Measurements from ENCODE around the gene MISP3. TPM values are rescaled to one million over a fixed set of nuclear protein-coding genes. Genes with fewer than 3 reads are reported as not detected.
A peak's percentile ranks its signal among the peaks of the same experiment; 100 is the strongest.

MISP3 gene
- total and polyA plus RNA-seq, 11 donors, result 3.5 to 28.7 (median 5.7) TPM

GRCh38 chr19:14081797-14082674 lies 9.4 kb downstream of the MISP3 start:
- Histone ChIP-seq H3K4me3 (peak overlapping the region; percentile 27 to 95 (median 72)), H3K27ac (peak overlapping the region; percentile 81 to 97 (median 92)), H3K27me3 (no peaks in the 10 kb centered on the region), H3K36me3 (peaks cover 0 to 5% (median 0%) of the 10 kb centered on the region in 9 donors), H3K9me3 (no peaks in the 10 kb centered on the region), H3K4me1 (peaks cover 4 to 31% (median 17%) of the 10 kb centered on the region in 12 donors)
- 16 to 22% (median 20%) methylated on average over 23 to 24 of the region's 24 CpGs for WGBS, 4 donors
- peak in 1 of 4 donors; percentile 40 for ATAC-seq
- DNase-seq, result peak in 3 of 5 donors; percentile 55 to 76 (median 56)
- intact Hi-C loops (cut with DNase I), result loop anchor here in 3 of 10 donors (5.0 to 10.0 kb wide), 2 partner anchors 35 to 307 kb away; partner anchors contain the start of genes PRKACA (in 3 of the 3) and C19orf53 (in 1 of the 3)
- TF ChIP-seq POLR2A (IDR thresholded peaks at IDR 0.05) (no peak), CTCF (IDR thresholded peaks at IDR 0.05) (no peak)

DNA sequence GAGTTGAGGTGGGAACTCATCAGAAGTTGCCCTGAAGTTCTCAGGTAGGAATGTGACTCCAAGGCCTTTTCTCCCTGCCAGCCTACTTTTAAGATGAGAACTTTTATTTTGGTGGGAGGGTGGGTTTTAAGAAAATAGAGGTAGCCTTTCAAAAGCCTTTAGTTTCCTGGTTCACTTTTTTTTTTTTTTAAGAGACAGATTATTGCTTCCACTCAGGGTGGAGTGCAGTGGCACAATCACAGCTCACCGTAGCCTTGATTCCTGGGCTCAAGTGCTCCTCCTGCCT lies 10.0 kb downstream of the MISP3 start:
- peaks cover 4 to 31% (median 17%) of the 10 kb centered on the region in 12 donors for H3K4me1 ChIP-seq
- ATAC-seq, result no peak
- peak overlapping the region in 6 of 12 donors; percentile 81 to 96 (median 92) for H3K27ac ChIP-seq

GRCh38 chr19:14085309-14085995 lies 12.9 kb downstream of the MISP3 start, which contains the start of gene C19orf67:
Gene C19orf67 (minus strand): TSS chr19:14085783. CDS start chr19:14085627, 156 bp downstream.
- ATAC-seq, result no peak
- peaks cover 4 to 24% (median 18%) of the 10 kb centered on the region in 12 donors for H3K4me1 ChIP-seq

More for the DNA sequence above, 10.0 kb downstream of the MISP3 start:
- no peak for DNase-seq
- Histone ChIP-seq H3K4me3 (peak overlapping the region in 7 of 12 donors; percentile 61 to 95 (median 73)), H3K27me3 (no peaks in the 10 kb centered on the region), H3K36me3 (peaks cover 0 to 9% (median 3%) of the 10 kb centered on the region in 9 donors), H3K9me3 (no peaks in the 10 kb centered on the region)
- WGBS, 4 donors, result 0 to 81% (median 70%) methylated on average over 1 of the region's 1 CpG
- intact Hi-C loops (cut with DNase I), result loop anchor here in 3 of 10 donors (5.0 to 10.0 kb wide), 2 partner anchors 35 to 308 kb away; partner anchors contain the start of genes PRKACA (in 3 of the 3) and C19orf53 (in 1 of the 3)
- no peak for TF ChIP-seq CTCF (IDR thresholded peaks at IDR 0.05)
- TF ChIP-seq POLR2A (IDR thresholded peaks at IDR 0.05), result no peak

More at GRCh38 chr19:14085309-14085995, 12.9 kb downstream of the MISP3 start, which contains the start of gene C19orf67:
- Histone ChIP-seq H3K4me3 (no peak within 1 kb of the TSS), H3K9me3 (no peaks in the 10 kb centered on the region), H3K27ac (no peak within 1 kb of the TSS), H3K27me3 (no peaks in the 10 kb centered on the region), H3K36me3 (peaks cover 0 to 24% (median 18%) of the 10 kb centered on the region in 9 donors)
- no peak for TF ChIP-seq POLR2A (IDR thresholded peaks at IDR 0.05)
- no peak for TF ChIP-seq CTCF (IDR thresholded peaks at IDR 0.05)
- DNase-seq, result no peak
- WGBS, 4 donors, result 66 to 73% (median 70%) methylated on average over 41 to 54 of the region's 54 CpGs
- intact Hi-C loops (cut with DNase I), result loop anchor here in 1 of 10 donors (10.0 kb wide), 1 partner anchor 311 kb away; the partner anchor contains the start of gene C19orf53

Measured in heart left ventricle (tissue), 16 donors.